Activated effector memory CD4-positive, alpha-beta T cell treated with anti-CD3 and anti-CD28 coated beads, Interleukin-2, amount 50 U/mL, for 16 hours (primary cell): Measurements from ENCODE around the gene RWDD4.

Experiments used
- DNase-seq: peaks from one replicate; pipeline ENCODE4 v3.0.0-alpha.2; 2020

The RWDD4 gene

DNA sequence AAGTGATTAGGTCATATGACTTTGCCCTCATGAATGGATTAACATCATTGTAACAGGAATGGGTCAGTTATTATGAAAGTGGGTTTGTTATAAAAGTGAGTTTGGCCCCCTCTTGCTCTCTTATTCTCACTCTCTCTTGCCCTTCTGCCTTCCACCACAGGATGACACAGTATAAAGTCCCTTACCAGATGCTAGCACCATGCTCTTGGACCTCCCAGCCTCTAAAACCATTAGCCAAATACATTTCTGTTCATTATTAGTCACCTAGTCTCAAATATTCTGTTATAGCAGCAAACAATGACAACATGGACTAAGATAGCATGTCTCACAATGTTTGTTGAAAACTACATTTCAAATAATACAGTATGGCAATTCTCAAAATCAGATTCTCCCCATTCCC is 59.7 kb downstream of the RWDD4 start:
- DNase-seq = no peak

DNA sequence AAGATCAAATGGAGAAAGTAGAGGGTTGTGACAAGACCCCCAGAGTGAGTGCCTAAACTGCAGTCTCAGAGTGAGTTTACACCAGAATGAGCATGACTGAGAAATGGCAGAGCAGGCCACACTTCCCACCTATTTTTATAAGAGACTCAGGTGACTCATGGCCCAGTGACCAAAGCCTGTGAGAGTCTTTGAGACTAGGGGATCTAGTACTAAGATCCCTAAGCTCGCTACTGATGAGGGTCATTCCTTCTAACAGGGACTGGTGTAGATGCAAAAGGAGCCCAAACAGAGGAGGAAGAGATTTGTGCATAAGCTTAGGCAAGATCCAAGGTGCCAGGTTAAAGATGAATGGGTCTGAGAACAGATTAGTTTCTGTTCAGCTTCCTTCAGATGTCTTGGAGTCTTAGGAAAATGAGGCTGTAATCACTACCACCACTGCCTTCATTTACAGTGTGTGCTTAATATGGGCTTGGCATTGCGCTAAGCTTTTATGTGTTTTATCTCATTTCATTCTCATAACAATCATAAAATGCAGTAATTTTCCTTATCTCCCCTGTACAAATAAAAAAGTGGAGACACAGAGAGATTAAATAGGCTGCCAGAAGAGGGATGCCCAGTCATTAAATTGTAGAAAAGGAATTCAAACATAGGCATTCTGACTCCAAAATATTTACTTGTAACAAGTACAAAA is 62.8 kb downstream of the RWDD4 start:
- no peak for DNase-seq

DNA sequence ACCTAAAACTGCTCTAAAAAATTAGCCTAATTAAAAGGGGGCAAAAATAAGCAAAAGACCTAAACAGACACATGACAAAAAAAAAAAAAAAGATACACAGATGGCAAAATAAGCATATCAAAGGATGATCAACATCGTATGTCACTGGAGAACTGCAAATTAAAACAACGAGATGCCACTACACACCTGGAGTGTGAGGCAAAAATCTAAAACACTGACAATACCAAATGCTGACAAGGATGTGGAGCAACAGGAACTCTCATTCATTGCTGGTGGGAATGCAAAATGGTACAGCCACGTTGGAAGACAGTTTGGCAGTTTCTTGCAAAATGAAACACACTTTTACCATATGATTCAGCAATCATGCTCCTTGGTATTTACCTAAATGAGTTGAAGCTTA is 64.2 kb downstream of the RWDD4 start:
- DNase-seq = no peak

DNA sequence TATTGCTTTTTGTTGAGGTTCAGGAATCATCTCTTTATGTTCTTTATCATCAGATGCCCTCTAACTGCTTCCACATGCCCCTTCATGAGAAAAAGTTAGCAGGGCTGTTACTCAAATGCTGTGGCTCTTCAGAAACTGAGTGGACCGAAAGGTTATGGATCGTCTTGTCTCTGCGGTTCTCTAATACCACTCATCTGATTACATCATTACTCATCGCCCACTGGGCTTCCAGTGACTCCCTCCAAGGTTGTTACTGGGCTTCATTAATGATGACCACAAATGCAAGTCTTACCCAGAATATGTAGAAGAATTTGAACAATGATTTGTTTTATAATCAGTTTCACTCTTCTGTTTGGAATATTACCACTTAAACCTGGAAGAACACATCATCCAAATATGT is 67.7 kb downstream of the RWDD4 start:
- no peak for DNase-seq
